ENCODE measurements around the gene MYO10.

The MYO10 gene

DNA sequence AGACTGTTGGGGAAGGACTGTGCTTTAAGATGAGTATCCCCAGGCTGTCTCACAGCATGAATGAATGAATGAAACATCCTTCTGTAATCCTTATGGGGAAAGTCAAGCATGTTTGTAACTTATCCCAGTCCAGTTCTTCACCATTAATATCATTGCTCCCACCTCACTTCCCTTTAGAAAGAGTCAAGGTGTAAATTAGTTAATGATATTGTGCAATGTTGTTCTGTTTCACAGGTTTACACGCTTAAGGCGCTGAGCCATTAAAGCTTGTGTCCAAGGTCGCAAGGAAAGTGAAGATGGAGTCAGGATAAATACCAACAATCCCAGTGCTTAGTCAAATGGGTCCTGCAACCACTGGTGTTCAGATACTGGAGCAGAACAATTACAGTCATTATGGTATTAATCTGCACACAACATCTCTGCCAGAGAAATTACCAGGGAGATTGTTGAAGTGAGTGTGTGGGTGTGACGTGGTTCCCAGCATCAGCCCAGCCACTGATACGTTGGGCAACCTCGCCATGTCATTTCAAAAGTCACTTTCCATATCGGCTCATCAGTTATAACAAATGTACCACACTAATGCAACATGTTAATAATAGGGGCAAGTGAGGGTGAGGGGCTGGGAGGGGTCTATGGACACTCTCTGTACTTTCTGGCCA is 1.5 kb upstream of the MYO10 start:
- TF ChIP-seq CTCF (IDR thresholded peaks at IDR 0.05; ENCODE audit: borderline replicate concordance, extremely low read depth, low read length, poor library complexity, severe bottlenecking), result no peak
- TF ChIP-seq EZH2 (IDR thresholded peaks at IDR 0.05; ENCODE audit: borderline replicate concordance, low read depth, low read length, severe bottlenecking), result no peak
- Histone ChIP-seq H3K36me3 (ENCODE audit: insufficient read depth, low read length) (no peaks in the 10 kb centered on the region), H3K9me3 (ENCODE audit: insufficient read depth, low read length, severe bottlenecking) (no peaks in the 10 kb centered on the region), H3K4me3 (ENCODE audit: low read depth in 1 of 2, low read length in 2 of 2) (no peak overlapping the region), H3K27ac (ENCODE audit: low read length) (no peak overlapping the region), H2AFZ (ENCODE audit: low read depth, low read length) (no peak overlapping the region), H3K4me1 (ENCODE audit: insufficient read depth, low read length) (no peaks in the 10 kb centered on the region), H3K79me2 (ENCODE audit: insufficient read depth, low read length) (no peaks in the 10 kb centered on the region), H3K27me3 (ENCODE audit: insufficient read depth, low read length, poor library complexity) (no peaks in the 10 kb centered on the region), H3K4me2 (ENCODE audit: insufficient read depth, low read length) (no peak overlapping the region), H4K20me1 (ENCODE audit: insufficient read depth, low read length) (no peaks in the 10 kb centered on the region), H3K9ac (ENCODE audit: low read depth, low read length) (no peak overlapping the region)
- ATAC-seq (ENCODE audit: insufficient read depth, low read depth), result no peak
- DNase-seq, result no peak

- Histone ChIP-seq H3K4me2 (ENCODE audit: insufficient read depth, low read length) (no peak overlapping the region), H3K79me2 (ENCODE audit: insufficient read depth, low read length) (no peaks in the 10 kb centered on the region), H2AFZ (ENCODE audit: low read depth, low read length) (no peak overlapping the region), H3K9me3 (ENCODE audit: insufficient read depth, low read length, severe bottlenecking) (no peaks in the 10 kb centered on the region), H4K20me1 (ENCODE audit: insufficient read depth, low read length) (no peaks in the 10 kb centered on the region), H3K4me1 (ENCODE audit: insufficient read depth, low read length) (no peaks in the 10 kb centered on the region), H3K4me3 (ENCODE audit: low read depth in 1 of 2, low read length in 2 of 2) (no peak overlapping the region), H3K36me3 (ENCODE audit: insufficient read depth, low read length) (no peaks in the 10 kb centered on the region), H3K27me3 (ENCODE audit: insufficient read depth, low read length, poor library complexity) (no peaks in the 10 kb centered on the region), H3K27ac (ENCODE audit: low read length) (no peak overlapping the region), H3K9ac (ENCODE audit: low read depth, low read length) (no peak overlapping the region)
- ATAC-seq (ENCODE audit: insufficient read depth, low read depth), result no peak
- TF ChIP-seq EZH2 (IDR thresholded peaks at IDR 0.05; ENCODE audit: borderline replicate concordance, low read depth, low read length, severe bottlenecking) (no peak), CTCF (IDR thresholded peaks at IDR 0.05; ENCODE audit: borderline replicate concordance, extremely low read depth, low read length, poor library complexity, severe bottlenecking) (no peak)
- DNase-seq, result no peak
Observed at GRCh38 chr5:16936989-16937438, 926 bp upstream of the MYO10 start.

GRCh38 chr5:16935231-16936149 is 598 bp downstream of the MYO10 start:
- no peaks in the 10 kb centered on the region for H3K36me3 ChIP-seq (ENCODE audit: insufficient read depth, low read length)

More at GRCh38 chr5:16935231-16936149, 598 bp downstream of the MYO10 start:
- Histone ChIP-seq H3K4me2 (ENCODE audit: insufficient read depth, low read length) (no peak overlapping the region), H3K9ac (ENCODE audit: low read depth, low read length) (no peak overlapping the region), H3K27me3 (ENCODE audit: insufficient read depth, low read length, poor library complexity) (no peaks in the 10 kb centered on the region), H3K4me3 (ENCODE audit: low read depth in 1 of 2, low read length in 2 of 2) (no peak overlapping the region), H2AFZ (ENCODE audit: low read depth, low read length) (no peak overlapping the region), H3K4me1 (ENCODE audit: insufficient read depth, low read length) (no peaks in the 10 kb centered on the region), H4K20me1 (ENCODE audit: insufficient read depth, low read length) (no peaks in the 10 kb centered on the region), H3K27ac (ENCODE audit: low read length) (no peak overlapping the region), H3K79me2 (ENCODE audit: insufficient read depth, low read length) (no peaks in the 10 kb centered on the region), H3K9me3 (ENCODE audit: insufficient read depth, low read length, severe bottlenecking) (no peaks in the 10 kb centered on the region)
- no peak for TF ChIP-seq CTCF (IDR thresholded peaks at IDR 0.05; ENCODE audit: borderline replicate concordance, extremely low read depth, low read length, poor library complexity, severe bottlenecking)
- TF ChIP-seq EZH2 (IDR thresholded peaks at IDR 0.05; ENCODE audit: borderline replicate concordance, low read depth, low read length, severe bottlenecking), result no peak
- DNase-seq, result no peak
- ATAC-seq (ENCODE audit: insufficient read depth, low read depth), result no peak
